Activated CD8-positive, alpha-beta T cell treated with anti-CD3 and anti-CD28 coated beads for 36 hours (primary cell): ENCODE data around the gene PHF24. TPM values are rescaled to one million over a fixed set of nuclear protein-coding genes. Genes with fewer than 3 reads are reported as not detected.

Experiments
- ATAC-seq: fragments of 200-7000 bp; cut with Tn5 transposase; one replicate; pipeline ENCODE4 v1.10.0; 2021; ENCODE audit warnings: mild to moderate bottlenecking, moderate library complexity
- CTCF ChIA-PET: fragments of 350-600 bp; sonication (Branson Sonifier 250); formaldehyde crosslinking; loops from one replicate; lab custom pipeline; 2021; ENCODE audit warnings: antibody characterized with exemption; lab: Charles Lee
- POLR2A ChIA-PET: fragments of 350-600 bp; sonication (Branson Sonifier 250); formaldehyde crosslinking; loops from one replicate; lab custom pipeline; 2021; ENCODE audit warnings: antibody characterized with exemption; lab: Charles Lee
- DNase-seq: peaks from one replicate; pipeline ENCODE4 v3.0.0-alpha.2; 2020
- H3K27ac Mint-ChIP-seq: one replicate; pipeline ENCODE4 v1.8.0; 2021; ENCODE audit warnings: mild to moderate bottlenecking, mixed read lengths
- H3K27me3 Mint-ChIP-seq: one replicate; pipeline ENCODE4 v1.8.0; 2021; ENCODE audit warnings: mixed read lengths
- H3K36me3 Mint-ChIP-seq: one replicate; pipeline ENCODE4 v1.8.0; 2021; ENCODE audit warnings: low read depth, mixed read lengths
- H3K4me1 Mint-ChIP-seq: one replicate; pipeline ENCODE4 v1.8.0; 2021; ENCODE audit warnings: low read depth, mixed read lengths
- H3K4me3 Mint-ChIP-seq: one replicate; pipeline ENCODE4 v1.8.0; 2021; ENCODE audit warnings: mild to moderate bottlenecking, moderate library complexity, mixed read lengths
- H3K9me3 Mint-ChIP-seq: one replicate; pipeline ENCODE4 v1.8.0; 2021; ENCODE audit warnings: mixed read lengths
- CTCF ChIP-seq: fragments of 200-600 bp; IDR thresholded peaks from one replicate; pipeline ENCODE4 v1.8.0; 2022; ENCODE audit warnings: antibody characterized with exemption, mild to moderate bottlenecking
- intact Hi-C: fragments of 100-400 bp; cut with micrococcal nuclease; formaldehyde crosslinking; loops from one replicate; pipeline ENCODE4 v1.10.0; 2022
- total RNA-seq, 2 experiments: library from RNA; stranded (reverse); gene quantifications; one replicate each; pipeline ENCODE4 v1.2.3, GENCODE V29; 2021

PHF24 gene
- total RNA-seq, 2 experiments from 2014 or later, result 0.11 TPM; not detected in 1

DNA sequence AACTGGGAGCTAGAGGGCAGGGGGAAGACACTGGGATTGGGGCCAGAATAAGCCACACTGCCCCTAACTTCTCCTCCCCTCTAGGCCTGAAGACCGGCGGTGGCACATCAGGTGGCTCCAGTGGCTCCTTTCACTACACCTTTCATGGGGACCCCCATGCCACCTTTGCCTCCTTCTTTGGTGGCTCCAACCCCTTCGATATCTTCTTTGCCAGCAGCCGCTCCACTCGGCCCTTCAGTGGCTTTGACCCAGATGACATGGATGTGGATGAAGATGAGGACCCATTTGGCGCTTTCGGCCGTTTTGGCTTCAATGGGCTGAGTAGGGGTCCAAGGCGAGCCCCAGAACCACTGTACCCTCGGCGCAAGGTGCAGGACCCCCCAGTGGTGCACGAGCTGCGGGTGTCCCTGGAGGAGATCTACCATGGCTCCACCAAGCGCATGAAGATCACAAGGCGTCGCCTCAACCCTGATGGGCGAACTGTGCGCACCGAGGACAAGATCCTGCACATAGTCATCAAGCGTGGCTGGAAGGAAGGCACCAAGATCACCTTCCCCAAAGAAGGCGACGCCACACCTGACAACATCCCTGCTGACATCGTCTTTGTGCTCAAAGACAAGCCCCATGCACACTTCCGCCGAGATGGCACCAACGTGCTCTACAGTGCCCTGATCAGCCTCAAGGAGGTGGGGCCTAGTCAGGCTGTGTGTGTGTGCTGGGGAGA is 38.3 kb downstream of the PHF24 start:
- Mint-ChIP-seq H3K9me3 (no peaks in the 10 kb centered on the region), H3K4me3 (no peak overlapping the region), H3K27ac (no peak overlapping the region), H3K27me3 (no peaks in the 10 kb centered on the region), H3K36me3 (peaks cover 25% of the 10 kb centered on the region), H3K4me1 (peaks cover 51% of the 10 kb centered on the region)
- DNase-seq, result no peak
- POLR2A ChIA-PET, result no interaction called here
- ATAC-seq, result no peak
- CTCF ChIA-PET, result interaction anchor here (1.9 kb wide), 1 partner anchor 55 kb away, joined by 10 read pairs; no protein-coding TSS in a partner anchor
- intact Hi-C loops, result no loop called here
- TF ChIP-seq CTCF, result no peak

- H3K4me3 Mint-ChIP-seq, result no peak overlapping the region
- peaks cover 53% of the 10 kb centered on the region for H3K4me1 Mint-ChIP-seq
- no peak for TF ChIP-seq CTCF
- ATAC-seq (no peak), DNase-seq (no peak)
- POLR2A ChIA-PET, result no interaction called here
- CTCF ChIA-PET, result interaction anchor here (1.0 to 1.9 kb wide), 4 partner anchors 12 to 237 kb away, joined by 3 to 10 read pairs (median 6); no protein-coding TSS in a partner anchor
- intact Hi-C loops, result no loop called here
- H3K9me3 Mint-ChIP-seq, result no peaks in the 10 kb centered on the region
- H3K36me3 Mint-ChIP-seq, result peaks cover 25% of the 10 kb centered on the region
- no peak overlapping the region for H3K27ac Mint-ChIP-seq
- H3K27me3 Mint-ChIP-seq, result no peaks in the 10 kb centered on the region
Measured at GRCh38 chr9:34996905-34997279, 38.8 kb downstream of the PHF24 start.

DNA sequence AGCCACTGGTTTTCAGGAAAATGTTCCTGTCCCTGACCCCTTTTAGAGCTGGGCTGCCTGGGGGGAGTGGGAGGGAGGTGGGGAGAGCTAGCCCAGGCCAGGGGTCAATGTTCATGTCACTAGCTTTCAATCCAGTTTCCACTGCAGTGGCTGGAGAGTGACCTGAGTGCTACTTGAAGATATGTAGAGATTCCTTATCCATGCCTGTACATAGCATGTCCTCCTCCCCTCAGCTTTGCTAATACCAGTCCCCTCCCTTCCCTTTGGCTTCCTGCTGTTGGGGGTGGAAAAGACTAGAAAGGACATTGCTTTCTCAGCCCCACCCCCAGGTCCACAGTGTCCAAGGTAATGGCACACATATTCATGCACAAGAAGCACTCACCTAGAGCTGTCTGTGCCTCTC is 39.3 kb downstream of the PHF24 start:
- intact Hi-C loops, result no loop called here
- ChIA-PET POLR2A (interaction anchor here (1.0 kb wide), 1 partner anchor 75 kb away, joined by 3 read pairs; the partner anchor contains the start of gene VCP), CTCF (interaction anchor here (0.8 to 1.9 kb wide), 6 partner anchors 8 to 237 kb away, joined by 3 to 10 read pairs (median 4); partner anchors contain the start of gene DNAJB5)
- no peak for TF ChIP-seq CTCF
- Mint-ChIP-seq H3K4me3 (no peak overlapping the region), H3K36me3 (peaks cover 25% of the 10 kb centered on the region), H3K27ac (peak overlapping the region; percentile 53), H3K27me3 (no peaks in the 10 kb centered on the region), H3K9me3 (no peaks in the 10 kb centered on the region), H3K4me1 (peaks cover 53% of the 10 kb centered on the region)
- ATAC-seq (no peak), DNase-seq (no peak)

GRCh38 chr9:34998266-34998665 is 40.2 kb downstream of the PHF24 start:
- Mint-ChIP-seq H3K27me3 (no peaks in the 10 kb centered on the region), H3K9me3 (no peaks in the 10 kb centered on the region), H3K4me1 (peaks cover 50% of the 10 kb centered on the region), H3K4me3 (no peak overlapping the region), H3K36me3 (peaks cover 22% of the 10 kb centered on the region), H3K27ac (no peak overlapping the region)
- no peak for DNase-seq
- ChIA-PET CTCF (interaction anchor here (1.0 to 1.9 kb wide), 5 partner anchors 14 to 238 kb away, joined by 3 to 10 read pairs (median 4); no protein-coding TSS in a partner anchor), POLR2A (interaction anchor here (0.6 to 1.0 kb wide), 2 partner anchors 45 to 74 kb away, joined by 3 read pairs; partner anchors contain the start of gene VCP)
- TF ChIP-seq CTCF, result no peak
- intact Hi-C loops, result no loop called here
- no peak for ATAC-seq

- ChIA-PET POLR2A (interaction anchor here (0.6 to 0.8 kb wide), 2 partner anchors 15 to 72 kb away, joined by 3 to 4 read pairs; no protein-coding TSS in a partner anchor), CTCF (interaction anchor here (0.7 to 0.8 kb wide), 2 partner anchors 15 to 53 kb away, joined by 3 read pairs; no protein-coding TSS in a partner anchor)
- Mint-ChIP-seq H3K4me1 (peaks cover 39% of the 10 kb centered on the region), H3K36me3 (peaks cover 17% of the 10 kb centered on the region), H3K4me3 (no peak overlapping the region), H3K27ac (no peak overlapping the region), H3K9me3 (no peaks in the 10 kb centered on the region), H3K27me3 (no peaks in the 10 kb centered on the region)
- DNase-seq, result no peak
- ATAC-seq, result no peak
- intact Hi-C loops, result no loop called here
- TF ChIP-seq CTCF, result no peak
Measured at GRCh38 chr9:34999576-34999975, 41.5 kb downstream of the PHF24 start.
